GM12801 (cell line): ENCODE measurements around the gene RAP1GAP2.

Experiments used
- TF ChIP-seq, protein P1 (sequence below): IDR thresholded peaks from one replicate; pipeline ENCODE4 v1.5.1; 2011; ENCODE audit warnings: control low read depth; ENCODE audit not compliant: insufficient read length; ENCODE audit errors: extremely low read depth

The RAP1GAP2 gene

GRCh38 chr17:2962729-2963128, 166.5 kb downstream of the RAP1GAP2 start:
- TF ChIP-seq, protein P1, sequence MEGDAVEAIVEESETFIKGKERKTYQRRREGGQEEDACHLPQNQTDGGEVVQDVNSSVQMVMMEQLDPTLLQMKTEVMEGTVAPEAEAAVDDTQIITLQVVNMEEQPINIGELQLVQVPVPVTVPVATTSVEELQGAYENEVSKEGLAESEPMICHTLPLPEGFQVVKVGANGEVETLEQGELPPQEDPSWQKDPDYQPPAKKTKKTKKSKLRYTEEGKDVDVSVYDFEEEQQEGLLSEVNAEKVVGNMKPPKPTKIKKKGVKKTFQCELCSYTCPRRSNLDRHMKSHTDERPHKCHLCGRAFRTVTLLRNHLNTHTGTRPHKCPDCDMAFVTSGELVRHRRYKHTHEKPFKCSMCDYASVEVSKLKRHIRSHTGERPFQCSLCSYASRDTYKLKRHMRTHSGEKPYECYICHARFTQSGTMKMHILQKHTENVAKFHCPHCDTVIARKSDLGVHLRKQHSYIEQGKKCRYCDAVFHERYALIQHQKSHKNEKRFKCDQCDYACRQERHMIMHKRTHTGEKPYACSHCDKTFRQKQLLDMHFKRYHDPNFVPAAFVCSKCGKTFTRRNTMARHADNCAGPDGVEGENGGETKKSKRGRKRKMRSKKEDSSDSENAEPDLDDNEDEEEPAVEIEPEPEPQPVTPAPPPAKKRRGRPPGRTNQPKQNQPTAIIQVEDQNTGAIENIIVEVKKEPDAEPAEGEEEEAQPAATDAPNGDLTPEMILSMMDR, result no peak

GRCh38 chr17:2963332-2964027, 167.2 kb downstream of the RAP1GAP2 start:
- TF ChIP-seq, protein P1, result no peak

DNA sequence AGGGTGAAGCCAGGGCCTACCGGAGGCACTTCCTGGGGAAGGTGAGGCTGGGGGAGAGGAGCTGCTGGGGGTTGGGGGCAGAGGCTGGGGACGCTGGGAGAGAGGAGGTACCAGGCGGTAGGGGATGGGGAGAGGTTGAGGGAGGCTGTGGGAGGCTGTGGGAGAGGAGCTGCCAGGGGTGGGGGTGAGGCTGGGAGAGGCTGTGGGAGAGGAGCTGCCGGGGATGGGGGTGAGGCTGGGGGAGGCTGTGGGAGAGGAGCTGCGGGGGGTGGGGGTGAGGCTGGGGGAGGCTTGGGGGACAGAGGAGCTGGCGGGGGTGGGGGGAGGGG, 167.8 kb downstream of the RAP1GAP2 start:
- TF ChIP-seq, protein P1, result no peak

GRCh38 chr17:2964370-2964769, 168.1 kb downstream of the RAP1GAP2 start:
- TF ChIP-seq, protein P1, result no peak

DNA sequence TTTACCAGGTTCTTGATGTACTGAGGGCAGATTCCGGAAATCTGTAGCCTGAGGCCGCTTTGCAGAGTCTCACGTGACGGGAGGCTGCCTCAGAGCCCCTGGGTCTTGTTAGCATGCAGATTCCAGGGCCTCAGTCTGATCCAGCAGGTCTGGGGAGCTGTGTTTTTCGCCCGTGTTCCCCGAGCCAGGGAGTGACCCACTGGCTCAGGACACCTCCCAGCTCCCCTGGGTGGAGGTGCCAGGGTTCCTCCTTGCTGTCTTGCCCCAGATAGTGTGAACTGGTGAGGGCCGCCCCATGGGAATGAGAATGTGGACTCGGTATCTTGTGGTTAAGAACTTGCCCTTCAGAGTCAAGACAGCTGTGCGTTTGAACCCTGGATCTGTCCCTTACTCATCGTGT, 168.6 kb downstream of the RAP1GAP2 start:
- TF ChIP-seq, protein P1, result no peak

- TF ChIP-seq, protein P1, result no peak
Observed at GRCh38 chr17:2965621-2966595, 169.7 kb downstream of the RAP1GAP2 start.

GRCh38 chr17:2967515-2967914, 171.3 kb downstream of the RAP1GAP2 start:
- TF ChIP-seq, protein P1, result no peak
